Measurements from ENCODE around the gene MAT1A.
"Not testable (repeated sequence)": the region's sequence is repeated elsewhere in the genome, so short reads cannot be mapped to it uniquely, and the experiment has no call there.

MAT1A gene

DNA sequence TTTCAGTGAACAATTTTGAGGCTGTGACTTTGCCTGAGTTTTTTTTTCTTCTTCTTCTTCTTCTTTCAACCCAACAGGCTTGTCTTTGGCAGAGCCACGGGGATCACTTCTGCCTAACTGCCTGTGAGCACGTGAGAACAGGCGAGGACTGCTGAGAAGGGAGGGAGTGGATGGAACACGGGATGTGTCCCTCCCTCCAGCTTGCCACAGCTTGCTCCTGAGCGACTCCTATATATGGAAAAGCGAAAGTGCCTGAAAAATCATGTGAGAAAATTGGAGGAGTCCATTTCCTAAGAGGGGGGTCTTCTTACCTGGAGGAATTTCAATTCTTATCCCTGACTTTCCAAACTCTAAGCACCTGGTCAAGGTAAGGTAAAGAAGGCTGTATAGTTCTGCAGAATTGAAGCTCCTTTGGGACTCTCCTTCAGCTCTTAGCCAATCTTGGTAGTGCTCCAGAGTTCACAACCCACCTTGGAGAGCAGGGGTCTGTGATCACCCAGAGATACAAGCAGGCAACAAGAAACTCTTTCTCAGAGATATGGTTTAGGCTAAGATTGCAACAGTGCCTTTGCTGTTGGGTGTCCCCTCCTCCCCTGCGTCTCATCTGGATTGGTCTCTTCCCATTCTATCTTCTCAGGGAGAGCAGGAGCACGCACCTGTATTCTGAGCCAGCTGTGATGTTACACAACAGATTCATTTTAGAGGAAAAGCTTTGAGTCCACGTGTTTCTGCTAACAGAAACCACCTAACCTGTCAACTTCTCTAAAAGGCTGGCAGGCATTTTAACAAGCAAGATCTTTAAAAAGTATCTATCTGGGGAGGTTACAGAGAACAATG, at the start of gene MAT1A:
MAT1A (minus strand) TSS at position 208 of the 837 bp plus-strand sequence. CDS start 235 bp downstream, outside the sequence.
- no peak for DNase-seq (ENCODE audit: low spot score)

DNA sequence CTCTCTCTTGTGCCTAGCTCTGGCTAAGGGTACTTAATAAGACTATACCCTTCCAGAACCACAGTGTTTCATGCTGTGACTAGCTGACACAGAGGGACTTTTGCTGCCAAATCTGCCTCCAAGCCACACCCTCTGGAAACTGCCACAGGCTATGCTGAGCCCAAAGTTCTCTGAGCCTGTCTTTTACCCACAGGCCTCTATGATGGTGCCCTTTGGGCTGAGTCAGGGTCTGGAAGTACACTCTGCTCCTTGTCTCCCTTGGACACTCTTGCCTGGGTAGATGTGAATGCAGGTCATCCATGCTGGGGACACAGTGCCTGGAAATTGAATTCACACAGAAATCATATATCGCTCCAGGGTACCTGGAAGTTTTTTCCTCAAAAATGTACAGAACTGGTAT, 44.5 kb upstream of the MAT1A start:
- no peak for DNase-seq (ENCODE audit: low spot score)

DNA sequence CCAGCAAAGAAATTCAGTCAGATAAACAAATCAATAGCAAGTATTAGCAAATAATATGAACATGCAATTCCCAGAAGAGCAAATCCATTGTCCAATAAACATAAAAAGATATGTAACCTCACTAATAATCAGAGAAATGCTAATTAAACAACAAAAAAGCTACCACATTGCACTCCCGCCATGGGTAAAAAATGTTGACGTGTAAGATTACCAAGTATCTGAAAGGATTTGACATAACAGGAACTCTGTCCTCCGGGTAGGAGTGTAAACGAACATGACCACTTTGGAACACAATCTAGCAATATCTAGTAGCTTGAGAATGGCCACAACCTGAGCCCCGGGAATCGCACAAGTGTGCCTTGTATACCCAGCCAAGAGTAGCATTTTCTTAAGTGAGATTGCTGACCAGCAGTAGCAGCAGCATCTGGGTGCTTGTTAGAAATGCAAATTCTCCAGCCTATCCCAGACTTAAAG, 35.5 kb upstream of the MAT1A start:
- DNase-seq (ENCODE audit: low spot score) = no peak

DNA sequence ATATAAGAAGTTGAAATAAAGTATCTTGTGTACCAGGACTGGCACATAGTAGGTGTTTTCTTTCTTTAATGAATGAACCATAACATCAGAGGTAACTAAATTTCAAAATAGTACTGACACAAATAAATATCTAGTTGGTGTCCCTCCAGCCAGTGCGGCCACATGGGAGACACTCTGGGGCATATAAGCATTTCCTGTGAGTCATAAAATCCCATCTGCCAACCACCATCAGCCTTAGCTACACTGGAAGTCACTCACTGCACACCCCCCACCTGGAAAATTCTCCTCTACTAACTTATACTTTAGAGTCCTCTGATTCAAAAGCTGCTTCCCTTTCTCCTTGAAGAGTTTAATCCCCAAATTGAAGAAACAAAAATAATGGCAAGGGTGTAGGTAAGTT, 34.6 kb upstream of the MAT1A start:
- no peak for DNase-seq (ENCODE audit: low spot score)

DNA sequence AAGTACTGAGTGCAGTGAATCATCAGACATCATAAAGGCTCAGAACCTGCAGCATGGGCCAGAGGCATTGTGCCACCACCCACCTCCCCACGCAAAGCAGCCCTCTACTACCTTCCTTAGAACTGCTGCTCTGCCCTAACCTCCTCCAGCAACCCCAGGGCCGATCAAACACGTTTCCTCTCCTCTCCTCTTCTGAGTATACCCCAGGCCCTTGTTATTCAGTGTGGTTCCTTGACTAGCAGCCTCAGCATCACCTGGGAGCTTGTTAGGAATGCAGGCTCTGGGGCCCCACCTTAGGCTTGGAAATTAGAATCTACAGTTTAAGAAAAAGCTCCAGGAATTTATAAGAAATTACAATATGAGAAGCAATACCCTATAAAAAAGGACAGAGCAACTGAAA, 33.9 kb upstream of the MAT1A start:
- DNase-seq (ENCODE audit: low spot score) = no peak

DNA sequence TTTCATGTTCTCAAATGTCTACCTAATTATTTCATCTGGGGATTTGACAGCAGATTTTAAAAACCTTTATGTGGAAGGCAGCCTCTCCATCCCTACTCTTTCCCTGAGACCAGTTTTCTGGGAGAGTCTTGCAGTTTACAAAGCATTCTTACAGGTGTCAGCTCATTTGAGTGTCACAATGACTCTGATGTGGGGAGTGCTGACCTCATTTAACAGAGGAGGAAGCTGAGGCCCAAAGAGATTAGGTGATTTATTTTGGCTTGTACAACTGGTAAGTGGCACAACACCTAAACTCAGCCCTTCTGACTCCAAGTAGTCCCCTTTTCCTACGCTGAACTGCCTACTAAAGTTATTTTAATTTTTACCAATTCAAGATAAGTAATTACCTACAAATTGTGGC, 33.3 kb upstream of the MAT1A start:
- DNase-seq (ENCODE audit: low spot score) = no peak

DNA sequence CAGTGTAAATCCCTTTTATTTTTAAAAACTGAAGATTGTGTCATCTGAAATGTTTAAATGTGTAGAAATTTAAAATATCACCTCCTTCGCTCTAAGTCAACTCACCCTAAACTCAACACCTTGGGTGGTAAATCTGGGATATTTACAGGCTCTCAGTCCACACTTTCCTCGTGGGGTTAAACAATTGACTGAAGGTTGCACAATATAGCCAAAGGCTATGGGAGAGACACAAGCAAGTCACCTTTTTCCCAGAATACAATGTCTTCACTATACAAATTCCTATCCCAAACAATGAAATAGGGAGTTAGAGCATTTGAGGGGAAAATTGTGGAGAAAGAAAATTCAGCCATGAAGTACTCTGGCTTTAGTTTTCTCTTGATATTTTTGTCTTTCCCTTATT, 32.7 kb upstream of the MAT1A start:
- DNase-seq (ENCODE audit: low spot score) = no peak

DNA sequence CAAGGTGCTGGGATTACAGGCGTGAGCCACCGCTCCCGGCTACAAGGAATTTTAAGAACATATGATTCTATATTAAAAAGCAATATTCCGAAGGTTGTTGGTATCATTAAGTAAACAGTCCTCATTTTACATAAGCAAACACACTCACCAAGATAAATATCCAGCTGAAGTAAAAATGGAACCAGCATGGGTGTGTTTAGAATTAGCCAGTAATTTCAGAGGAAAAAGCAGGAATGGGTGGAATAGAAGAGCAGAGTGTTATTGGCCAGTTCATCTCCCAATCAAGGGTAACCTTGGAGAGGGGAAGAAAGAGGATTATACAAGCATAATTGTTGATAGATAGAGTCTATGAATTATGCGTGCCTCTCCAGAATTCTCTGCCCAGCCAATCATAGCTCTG, 31.7 kb upstream of the MAT1A start:
- DNase-seq (ENCODE audit: low spot score) = no peak

DNA sequence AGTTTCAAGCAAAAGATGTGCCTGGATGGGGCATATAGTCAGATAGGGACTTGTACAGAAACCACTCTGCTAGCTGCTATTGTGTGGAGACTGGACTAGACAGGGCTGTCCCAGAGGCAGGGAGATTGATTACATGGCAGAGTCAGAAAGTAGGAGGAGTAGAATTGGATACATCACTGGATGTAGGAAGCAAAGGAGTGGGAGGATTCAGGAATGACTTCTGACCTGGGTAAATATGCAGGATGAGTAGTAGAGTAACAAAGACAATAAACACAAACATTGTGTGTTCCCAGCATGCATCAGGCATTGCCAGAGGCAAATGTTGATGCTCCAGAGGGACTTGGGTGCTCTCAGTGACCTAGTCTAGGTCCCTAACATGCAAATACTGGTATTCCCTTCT, 30.9 kb upstream of the MAT1A start:
- no peak for DNase-seq (ENCODE audit: low spot score)

DNA sequence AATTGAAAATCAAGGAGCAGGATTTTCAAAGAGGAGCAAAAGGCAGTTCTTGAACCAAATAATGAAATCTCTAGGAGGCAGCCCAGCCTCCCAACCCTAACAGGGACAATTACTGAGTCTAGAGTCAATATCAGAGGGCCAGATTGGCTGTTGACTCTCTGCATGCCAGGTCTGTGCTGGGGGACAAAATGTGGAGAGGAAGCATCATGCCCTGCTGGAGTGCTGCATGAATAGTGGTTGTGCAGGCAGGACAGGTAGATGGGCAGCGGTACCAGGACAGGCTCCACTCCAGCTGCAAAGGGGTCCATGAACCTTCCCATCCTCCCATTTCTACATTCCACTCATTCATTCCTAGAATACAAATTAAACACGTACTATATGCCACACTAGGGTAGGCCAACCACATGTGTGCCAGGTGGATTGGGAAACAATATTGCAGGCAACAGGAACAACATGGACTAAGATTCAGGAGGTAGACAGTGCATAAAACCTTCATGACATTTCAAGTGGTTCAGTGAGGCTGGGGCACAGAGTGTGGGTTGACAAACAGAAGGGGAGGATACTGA, 30.4 kb upstream of the MAT1A start:
- no peak for DNase-seq (ENCODE audit: low spot score)

DNA sequence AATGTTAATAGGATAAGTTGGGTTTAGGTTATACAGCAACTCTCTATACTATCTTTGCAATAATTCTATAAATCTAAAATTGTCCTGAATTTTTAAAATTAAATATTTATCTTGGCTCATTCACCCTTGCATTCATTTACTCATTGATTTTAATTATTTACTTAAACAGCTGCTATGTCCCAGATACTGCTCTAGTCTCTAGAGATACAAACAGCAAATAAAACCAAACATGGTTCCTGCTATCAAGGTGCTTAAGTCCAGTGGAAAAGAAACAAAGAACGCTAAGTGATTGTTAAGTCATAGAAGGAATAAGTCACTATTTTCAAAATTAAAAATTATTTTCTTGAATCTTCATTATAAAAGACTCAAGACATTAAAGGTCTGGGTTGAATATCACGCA, 29.9 kb upstream of the MAT1A start:
- DNase-seq (ENCODE audit: low spot score) = no peak

DNA sequence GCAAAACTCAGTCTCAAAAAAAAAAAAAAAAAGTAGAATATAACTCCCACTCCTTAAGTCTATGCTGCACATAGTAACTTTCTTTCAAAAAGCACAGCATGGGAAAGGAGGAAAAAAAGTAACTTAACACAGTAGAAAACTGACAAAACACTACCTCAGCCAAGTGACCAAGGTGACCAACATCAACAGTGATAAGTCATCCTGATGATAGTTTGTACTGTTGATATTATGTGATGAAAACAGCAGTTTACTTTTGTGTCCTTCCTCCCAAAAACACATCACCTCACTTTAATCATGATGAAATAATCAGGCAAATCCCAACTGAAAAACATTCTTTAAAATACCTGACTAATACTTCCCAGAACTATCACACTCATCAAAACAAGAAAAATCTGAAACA, 29.3 kb upstream of the MAT1A start:
- DNase-seq (ENCODE audit: low spot score) = no peak

DNA sequence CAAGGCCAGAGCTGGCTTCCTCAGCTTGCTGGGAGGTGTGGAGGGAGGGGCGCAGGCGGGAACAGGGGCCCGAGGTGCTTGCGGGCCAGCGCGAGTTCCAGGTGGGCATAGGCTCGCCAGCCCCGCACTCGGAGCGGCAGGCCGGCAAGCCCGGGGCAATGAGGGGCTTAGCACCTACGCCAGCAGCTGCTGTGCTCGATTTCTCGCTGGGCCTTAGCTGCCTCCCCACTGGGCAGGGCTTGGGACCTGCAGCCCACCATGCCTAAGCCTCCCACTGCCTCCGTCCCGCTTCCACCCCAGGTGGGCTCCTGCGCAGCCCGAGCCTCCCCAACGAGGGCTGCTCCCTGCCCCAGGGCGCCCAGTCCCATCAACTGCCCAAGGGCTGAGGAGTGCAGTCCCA, 25.9 kb upstream of the MAT1A start:
- no peak for DNase-seq (ENCODE audit: low spot score)

DNA sequence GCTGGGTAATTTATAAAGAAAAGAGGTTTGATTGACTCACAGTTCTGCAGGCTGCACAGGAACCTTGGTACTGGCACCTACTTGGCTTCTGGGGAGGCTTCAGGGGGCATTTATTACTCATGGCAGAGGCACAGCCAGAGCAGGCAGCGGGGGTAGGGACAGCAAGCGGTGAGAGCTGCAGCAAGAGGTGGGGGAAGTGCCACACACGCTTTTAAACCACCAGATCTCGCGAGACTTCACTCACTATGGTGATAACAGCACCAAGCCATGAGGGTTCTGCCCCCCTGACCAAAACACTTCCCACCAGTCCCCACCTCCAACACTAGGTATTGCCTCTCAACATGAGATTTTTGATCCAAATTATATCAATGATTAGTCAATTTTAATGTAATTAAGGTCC, 24.1 kb upstream of the MAT1A start:
- DNase-seq (ENCODE audit: low spot score) = no peak

DNA sequence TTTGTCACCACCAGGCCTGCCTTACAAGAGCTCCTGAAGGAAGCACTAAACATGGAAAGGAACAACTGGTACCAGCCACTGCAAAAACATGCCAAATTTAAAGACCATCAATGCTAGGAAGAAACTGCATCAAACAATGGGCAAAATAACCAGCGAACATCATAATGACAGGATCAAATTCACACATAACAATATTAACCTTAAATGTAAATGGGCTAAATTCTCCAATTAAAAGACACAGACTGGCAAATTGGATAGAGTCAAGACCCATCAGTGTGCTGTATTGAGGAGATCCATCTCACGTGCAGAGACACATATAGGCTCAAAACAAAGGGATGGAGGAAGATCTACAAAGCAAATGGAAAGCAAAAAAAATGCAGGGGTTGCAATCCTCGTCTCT, 16.5 kb upstream of the MAT1A start:
- DNase-seq (ENCODE audit: low spot score) = not testable (repeated sequence)

DNA sequence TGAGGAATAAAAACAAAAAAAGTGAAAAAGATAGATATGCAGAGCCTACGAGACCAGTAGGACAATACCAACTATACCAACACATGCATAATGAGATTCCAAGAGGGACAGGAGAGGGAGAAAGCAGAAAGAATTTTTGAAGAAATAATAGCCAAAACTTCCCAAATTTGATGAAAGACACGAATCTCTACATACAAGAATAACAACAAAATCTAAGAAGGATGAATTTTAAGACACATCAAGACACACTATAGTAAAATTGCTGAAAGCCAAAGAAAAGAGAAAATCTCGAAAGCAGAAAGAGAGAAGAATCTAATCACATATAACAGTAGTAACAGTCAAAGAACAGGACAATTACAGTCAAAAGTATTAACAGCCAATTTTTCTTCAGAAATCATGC, 7.5 kb upstream of the MAT1A start:
- DNase-seq (ENCODE audit: low spot score) = no peak

DNA sequence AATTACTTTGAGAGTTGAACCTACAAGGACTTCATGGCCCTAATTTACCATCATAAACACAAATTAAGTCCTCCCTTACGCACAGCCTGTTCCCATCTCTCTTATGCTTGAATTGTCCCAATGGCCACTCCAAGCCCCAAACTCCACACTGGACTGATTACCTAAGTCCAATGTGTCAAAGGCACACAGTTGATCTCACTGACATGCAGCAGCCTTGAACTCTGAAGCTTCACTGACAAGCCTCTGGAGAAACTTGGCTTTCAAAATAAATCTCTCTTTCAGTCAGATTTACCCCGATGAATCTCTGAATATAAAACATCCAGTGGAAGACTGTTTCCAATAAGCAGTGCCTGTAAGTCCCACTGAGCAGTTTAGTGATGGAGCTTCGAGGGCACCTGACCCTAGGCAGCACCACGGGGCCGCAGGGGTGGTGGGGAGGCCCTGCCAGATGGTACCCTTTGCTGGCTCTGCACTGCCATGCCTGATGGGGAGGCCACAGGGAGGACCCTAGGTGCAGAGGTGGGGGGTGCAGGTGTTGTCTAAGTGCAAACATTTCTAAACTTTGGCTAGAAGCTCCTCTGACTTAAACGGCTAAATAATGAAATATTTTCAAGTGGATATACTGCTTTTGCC, 3.3 kb upstream of the MAT1A start:
- no peak for DNase-seq (ENCODE audit: low spot score)

DNA sequence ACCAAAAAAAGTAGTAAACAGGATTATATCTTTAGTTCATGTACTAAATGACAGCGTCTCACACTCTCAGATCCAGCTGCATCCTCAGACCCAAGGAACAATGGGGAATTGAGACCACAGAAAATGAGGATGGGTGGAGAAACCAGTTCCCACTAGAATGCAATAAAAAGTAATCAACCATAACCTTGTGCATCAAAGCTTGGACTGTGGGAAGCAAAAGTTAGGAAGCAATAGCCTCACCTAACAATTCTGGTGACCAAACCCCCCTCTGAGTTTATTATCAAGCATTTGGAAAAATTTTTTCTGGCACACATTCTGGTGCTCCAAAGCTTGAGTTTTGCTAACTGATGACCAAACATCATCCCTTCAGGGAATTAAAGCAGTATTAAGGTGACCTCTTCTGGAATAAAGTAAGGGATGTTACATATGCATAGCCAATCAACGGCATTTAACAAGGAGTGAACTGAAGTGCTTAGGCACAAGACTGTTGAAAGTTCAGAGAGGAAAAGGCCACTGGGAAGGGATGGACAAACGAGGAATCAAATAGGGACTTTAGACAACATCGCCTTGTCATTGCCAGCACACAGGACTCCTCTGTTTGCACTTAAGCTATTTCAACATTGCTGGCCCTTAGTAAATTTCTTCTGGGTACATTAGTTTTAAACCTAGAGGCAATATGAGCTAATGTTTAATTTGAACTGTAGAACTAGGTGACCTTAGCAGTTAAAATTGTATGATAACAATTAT, 1.2 kb upstream of the MAT1A start:
- no peak for DNase-seq (ENCODE audit: low spot score)

DNA sequence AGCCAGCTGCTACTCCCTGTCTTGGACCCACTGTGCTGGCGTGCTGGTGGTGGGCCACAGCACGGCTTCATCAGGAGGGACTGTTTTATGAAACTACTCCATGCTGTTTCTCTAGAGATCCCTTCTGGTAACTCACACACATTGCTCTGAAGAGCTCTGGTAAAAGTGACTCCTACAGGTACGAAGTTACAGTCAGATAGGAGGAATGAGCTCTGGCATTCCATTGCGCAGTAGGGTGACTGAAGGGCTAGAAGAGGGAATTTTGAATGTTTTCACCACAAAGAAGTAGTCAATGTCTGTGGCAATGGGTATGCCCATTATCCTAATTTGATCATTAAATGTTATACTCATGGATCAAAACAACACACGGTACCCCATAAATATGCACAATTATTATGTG, 609 bp downstream of the MAT1A start:
- DNase-seq (ENCODE audit: low spot score) = no peak

DNA sequence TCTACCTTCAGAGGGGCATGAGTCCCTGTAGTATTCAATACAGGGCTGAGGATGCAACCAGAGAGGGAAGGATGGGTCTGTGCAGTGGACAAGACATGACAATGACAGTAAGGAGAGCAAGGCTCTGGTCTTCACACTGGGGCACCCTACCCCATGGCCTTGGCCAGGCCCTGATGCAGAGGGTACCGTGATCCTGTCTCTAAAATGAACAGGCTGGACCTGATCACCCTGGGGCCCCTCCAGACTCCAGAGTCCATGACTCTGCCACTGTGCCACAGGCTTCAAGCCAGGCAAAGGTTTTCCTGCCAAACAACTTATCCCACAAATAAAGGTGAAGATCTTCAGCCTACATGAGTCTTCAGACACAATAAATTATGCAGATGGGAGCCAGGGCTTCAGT, 4.9 kb downstream of the MAT1A start:
- no peak for DNase-seq (ENCODE audit: low spot score)

DNA sequence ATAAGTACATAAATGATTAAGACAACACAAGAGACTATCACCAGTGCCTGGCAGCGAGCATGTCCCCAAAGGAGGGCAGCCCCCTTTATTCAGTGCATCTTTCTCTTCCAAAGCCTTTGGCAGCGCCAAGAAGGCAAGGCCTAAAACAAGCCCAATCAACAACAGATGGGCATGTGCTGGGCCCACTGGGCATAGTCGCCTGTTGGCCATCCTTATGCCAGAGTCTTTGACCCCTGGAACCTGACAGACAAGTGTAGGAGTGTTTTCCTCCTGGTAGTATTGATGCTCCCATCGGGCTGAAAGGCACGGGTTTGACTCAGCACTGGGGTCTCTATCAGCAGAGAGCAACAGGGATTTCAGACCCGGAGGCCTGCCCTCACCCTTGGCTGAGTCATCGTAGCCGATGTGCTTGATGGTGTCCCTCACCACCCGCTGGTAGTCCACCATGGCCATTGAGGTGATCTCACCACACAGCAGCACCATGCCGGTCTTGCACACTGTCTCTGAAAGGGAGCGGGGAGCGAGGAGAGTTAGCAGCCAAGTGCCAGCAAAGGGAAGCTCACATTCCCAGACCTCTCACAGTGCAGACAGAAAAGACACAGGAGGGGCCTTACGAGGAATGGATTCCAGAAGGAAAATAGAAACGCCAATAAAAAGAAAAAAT, 5.8 kb downstream of the MAT1A start:
- no peak for DNase-seq (ENCODE audit: low spot score)

DNA sequence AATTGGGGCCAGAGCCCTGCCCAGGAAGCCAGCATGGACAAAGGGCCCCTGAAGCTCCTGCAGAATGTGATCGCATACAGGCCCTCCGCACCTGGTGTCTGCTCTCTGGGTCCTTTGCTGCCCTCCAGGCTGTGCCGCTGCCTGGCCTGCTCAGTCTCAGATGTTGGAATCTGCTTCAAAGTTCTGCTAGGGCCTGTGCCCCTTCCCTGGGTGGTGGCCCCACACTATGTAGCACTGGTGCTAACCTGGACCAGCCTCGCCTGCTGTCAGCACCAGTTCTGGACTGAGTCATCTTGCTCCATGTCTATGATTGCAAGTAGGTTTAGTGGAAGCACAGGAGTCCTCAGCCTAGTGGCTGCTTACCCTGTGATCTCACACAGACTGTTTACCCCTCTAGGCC, 6.3 kb downstream of the MAT1A start:
- DNase-seq (ENCODE audit: low spot score) = no peak

Measured in globus pallidus (tissue), 1 donor.